Stimulated activated CD8-positive, alpha-beta memory T cell treated with anti-CD3 and anti-CD28 coated beads, Interleukin-12 subunit alpha, Interleukin-12 subunit beta, amount 100 ng/mL, for 24 hours (primary cell): ENCODE data around the gene DYNC1I2.
"Not testable (repeated sequence)": the region's sequence is repeated elsewhere in the genome, so short reads cannot be mapped to it uniquely, and the experiment has no call there.

Experiments
- DNase-seq: peaks from one replicate; pipeline ENCODE4 v3.0.0-alpha.2; 2020; ENCODE audit errors: extremely low read depth

Gene DYNC1I2

DNA sequence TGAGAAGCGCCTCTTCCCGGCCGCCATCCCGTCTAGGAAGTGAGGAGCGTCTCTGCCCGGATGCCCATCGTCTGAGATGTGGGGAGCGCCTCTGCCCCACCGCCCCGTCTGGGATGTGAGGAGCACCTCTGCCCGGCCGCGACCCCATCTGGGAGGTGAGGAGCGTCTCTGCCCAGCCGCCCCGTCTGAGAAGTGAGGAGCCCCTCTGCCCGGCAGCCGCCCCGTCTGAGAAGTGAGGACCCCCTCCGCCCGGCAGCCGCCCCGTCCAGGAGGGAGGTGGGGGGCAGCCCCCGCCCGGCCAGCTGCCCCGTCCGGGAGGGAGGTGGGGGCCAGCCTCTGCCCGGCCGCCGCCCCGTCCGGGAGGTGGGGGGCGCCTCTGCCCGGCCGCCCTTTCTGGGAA is 87.3 kb downstream of the DYNC1I2 start:
- DNase-seq, result not testable (repeated sequence)

GRCh38 chr2:171778515-171778914 is 91.2 kb downstream of the DYNC1I2 start:
- DNase-seq, result no peak

DNA sequence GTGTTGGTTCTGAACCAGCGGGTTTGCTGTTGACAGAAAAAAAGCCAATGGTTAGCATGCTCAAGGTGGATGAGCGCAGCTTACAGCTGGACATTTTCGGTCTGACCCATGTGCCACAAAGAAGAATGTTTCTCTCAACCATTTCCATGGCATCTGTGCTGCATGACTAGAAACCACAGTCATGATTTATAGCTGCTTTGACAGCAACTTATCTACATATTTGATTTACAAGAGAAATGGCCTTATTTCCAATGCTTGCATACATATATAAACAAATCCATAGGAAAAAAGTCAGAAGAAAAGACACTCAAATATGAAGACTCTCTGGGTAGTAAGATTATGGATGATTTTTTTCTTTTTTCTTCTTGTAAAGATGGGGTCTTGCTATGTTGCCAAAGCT is 98.2 kb downstream of the DYNC1I2 start:
- DNase-seq, result no peak

GRCh38 chr2:171787333-171788072 is 100.2 kb downstream of the DYNC1I2 start:
- no peak for DNase-seq

DNA sequence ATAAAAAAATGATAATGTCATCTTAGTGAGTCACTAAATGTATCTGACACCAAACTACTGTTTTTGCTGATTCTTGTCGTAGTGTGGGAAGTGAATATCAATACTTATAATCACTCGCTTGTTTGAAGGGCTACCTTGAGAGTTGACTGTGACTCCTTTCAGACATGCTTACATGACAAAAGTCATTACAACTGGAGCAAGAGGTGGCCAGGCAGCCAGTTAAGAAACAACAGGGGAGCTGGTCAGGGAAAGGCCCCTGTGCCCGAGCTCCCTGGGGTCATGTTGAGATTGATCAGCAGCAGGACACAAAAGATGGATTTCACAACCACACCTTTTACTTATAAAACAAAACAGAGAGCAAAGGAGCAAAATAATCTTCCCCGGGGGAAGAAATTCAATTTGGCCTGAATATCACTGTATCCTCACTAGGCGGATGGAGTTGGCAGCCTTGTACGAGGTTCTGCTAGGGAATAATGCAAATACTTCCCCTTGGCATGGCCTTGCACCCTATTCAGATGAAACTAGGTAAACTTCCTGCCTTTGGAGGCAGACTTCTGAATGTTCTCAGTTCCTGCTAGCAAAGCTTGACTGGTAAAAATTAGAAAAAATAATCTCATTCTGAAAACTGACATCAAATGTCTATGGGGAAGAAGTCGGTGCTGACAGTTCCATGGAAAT is 101.2 kb downstream of the DYNC1I2 start:
- DNase-seq, result no peak

DNA sequence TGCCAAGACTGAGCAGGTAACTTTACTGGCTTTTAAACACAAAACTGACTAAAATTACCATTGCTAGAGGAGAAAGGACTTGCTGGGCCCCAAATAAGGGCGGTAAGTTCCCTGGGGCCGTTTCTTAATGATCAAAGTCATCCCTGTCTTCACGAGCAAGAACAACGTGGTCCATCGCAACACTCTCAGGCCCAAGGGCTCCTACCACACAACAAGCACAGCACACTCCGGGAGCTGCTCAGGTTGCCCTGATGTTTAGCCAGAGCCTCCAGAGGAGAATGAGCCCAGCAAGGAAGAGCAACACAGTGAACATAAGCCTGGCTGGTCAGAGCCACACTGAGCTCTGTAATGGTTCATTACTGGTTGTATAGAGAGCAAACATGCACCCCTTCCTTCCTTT is 102.7 kb downstream of the DYNC1I2 start:
- DNase-seq, result no peak

DNA sequence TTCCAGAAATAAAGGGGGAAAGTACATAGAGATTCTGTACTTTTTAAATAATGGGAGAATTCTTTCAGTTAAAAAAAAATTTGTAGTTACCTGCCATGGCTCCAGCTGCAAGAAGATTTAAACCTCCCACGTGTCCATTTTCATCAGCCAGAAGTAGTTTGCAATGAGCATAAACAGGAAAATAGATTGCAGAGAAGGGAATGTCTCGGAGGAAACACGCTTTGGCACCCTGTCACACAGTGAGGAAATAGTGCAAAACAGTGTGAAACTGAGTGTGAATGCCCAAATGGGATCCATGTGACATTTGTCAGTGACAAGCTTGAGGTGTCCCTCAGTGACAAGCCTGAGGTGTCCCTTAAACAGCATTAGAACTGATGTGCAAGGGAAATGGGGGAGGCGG is 104.1 kb downstream of the DYNC1I2 start:
- DNase-seq, result no peak

- DNase-seq, result no peak
Measured at GRCh38 chr2:171792157-171792556, 104.9 kb downstream of the DYNC1I2 start.

DNA sequence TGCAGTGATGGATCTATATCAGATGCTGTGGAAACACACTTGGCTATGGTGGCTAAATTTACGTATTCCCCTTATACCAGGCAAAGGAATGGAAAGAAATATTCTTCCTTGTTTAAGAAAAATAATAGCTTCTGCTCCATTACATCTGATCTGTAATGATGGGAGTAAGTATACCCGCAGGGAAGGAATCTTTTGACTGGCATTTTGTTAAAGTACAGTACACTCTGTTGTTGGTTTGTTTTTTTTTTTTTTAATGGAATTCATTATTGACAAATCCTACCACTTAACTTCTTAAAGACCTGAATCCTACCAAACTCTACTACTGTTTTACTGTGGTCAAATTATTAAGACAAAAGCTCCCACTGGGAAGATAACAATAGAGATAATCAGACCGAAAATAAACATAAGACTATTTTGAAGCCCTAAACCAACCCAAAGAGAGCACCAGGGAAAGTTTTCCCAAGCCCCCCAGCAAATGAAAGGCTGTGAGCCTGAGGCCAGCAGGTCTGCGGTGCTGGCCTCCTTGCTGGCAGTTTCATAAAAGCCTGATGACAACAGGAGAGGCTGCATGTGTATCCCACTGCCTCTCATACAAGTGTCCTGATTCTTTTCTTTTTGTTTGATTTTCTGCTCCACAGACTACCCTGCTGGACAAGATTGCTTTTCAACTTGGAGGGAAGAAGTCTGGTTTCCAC is 105.8 kb downstream of the DYNC1I2 start:
- DNase-seq, result no peak

GRCh38 chr2:171793691-171794678 is 106.7 kb downstream of the DYNC1I2 start:
- DNase-seq, result no peak

- DNase-seq, result no peak
Measured at GRCh38 chr2:171794918-171795317, 107.6 kb downstream of the DYNC1I2 start.
